Right ventricle myocardium superior (tissue), 1 donor: ENCODE measurements around the gene RADX. TPM values are rescaled to one million over a fixed set of nuclear protein-coding genes. Genes with fewer than 3 reads are reported as not detected.
A peak's percentile ranks its signal among the peaks of the same experiment; 100 is the strongest.

ENCODE experiments used
- ATAC-seq: fragments of 200-7000 bp; cut with Tn5 transposase; one replicate; pipeline ENCODE4 v1.9.1; 2020; ENCODE audit warnings: mild to moderate bottlenecking; ENCODE audit not compliant: poor library complexity
- DNase-seq: peaks from one replicate; pipeline ENCODE4 v3.0.0-alpha.2; 2020
- intact Hi-C: fragments of 100-400 bp; cut with DNase I; formaldehyde crosslinking; loops from one replicate; pipeline ENCODE4 v1.11.2; 2022
- total RNA-seq: library from RNA; stranded (reverse); fragmentation: NEBNext Ultra II Directional; extraction: Animal tissue kit (Norgen Biotek cat#: 25700); gene quantifications from one replicate; pipeline ENCODE4 v1.2.1, GENCODE V29; 2021
- donor health status: DM: no; HTN: yes; CAD: no; lungs with severe emphysema.

RADX gene
- total RNA-seq, 1 donor from 2014 or later, result 0.97 TPM

DNA sequence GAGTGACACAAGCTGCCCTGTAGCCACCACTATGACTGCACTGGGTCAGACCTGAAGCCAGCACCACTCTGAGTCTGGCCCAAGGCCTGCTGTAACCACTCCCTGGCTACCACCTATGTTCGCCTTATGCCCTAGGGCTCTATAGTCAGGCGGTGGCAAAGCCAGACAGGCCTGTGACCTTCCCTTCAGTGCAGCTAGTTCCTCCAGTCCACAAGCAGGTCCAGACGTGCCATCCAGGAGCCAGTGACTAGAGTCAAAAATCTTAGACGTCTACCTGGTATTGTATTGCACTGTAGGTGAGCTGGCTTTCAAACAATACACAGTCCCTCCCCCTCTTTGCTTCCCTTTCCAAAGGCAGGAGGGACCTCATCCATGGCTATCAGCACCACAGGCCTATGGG, 60.7 kb downstream of the RADX start:
- DNase-seq (no peak), ATAC-seq (no peak)
- intact Hi-C loops, result no loop called here

DNA sequence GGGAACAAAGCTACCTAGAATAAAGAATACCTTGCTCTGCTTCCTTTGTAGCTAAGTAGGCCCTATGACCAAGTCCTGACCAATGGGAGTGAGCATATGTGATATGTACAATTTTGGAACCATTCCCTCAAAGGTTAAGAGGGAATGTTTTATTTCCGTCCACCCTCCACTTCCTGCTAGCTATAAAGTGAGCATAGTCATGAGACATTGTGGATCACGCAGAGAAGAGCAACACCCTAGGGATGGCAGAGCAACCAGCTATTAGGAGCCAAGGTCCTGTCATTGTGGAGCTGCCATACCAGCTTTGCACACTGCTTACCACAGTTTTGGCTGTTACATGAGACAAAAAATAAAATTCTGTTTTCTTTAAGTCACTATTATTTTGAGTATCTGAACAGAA, 68.9 kb downstream of the RADX start:
- intact Hi-C loops, result no loop called here
- ATAC-seq (no peak), DNase-seq (no peak)

DNA sequence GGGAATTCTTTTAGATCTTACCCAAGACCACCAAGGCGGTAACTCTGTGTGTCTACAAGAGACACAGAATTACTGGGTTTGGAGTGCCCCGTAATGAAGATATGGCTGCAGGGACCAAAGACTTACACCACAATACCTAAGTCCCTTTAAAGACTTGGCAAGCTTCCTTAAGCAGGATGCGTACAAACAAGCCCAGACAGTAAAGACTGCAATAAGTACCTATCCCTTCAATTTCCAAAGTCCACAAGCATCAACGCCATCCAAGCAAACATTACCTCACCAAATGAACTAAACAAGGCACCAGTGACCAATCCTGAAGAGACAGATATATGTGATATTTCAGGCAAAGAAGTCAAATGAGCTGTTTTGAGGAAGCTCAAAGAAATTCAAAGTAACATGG, 72.4 kb downstream of the RADX start:
- no peak for DNase-seq
- ATAC-seq, result no peak
- intact Hi-C loops, result no loop called here

DNA sequence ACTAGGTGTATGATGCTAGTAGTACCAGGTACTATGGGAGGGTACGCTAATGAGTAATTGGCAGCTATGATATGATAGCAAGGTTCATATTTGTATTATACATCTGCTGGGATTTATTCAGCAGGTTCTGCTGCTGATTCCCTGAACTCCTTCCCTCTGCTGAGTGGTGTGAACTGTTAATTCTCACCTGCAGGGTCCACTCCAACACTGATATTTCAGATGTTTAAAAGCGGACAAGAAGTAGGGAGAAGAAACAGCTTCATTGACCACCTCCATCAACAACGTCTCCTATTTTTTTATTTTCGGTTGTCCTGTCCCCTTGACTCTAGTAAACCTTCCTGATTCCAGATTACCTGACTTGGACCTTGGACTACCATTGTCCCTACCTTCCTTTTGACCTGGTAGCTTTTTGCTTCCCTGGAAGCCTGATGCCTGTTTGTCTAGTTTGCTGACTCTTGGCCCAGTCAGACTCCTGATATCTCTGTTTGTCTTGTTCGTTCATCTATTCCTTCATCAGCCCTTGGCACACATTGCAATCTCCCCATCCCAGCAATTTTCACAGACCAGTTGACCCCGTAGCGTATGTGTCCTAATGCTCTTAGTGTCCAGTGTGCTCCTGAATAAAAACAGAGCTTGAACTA, 80.8 kb downstream of the RADX start:
- no peak for ATAC-seq
- intact Hi-C loops, result no loop called here
- no peak for DNase-seq

DNA sequence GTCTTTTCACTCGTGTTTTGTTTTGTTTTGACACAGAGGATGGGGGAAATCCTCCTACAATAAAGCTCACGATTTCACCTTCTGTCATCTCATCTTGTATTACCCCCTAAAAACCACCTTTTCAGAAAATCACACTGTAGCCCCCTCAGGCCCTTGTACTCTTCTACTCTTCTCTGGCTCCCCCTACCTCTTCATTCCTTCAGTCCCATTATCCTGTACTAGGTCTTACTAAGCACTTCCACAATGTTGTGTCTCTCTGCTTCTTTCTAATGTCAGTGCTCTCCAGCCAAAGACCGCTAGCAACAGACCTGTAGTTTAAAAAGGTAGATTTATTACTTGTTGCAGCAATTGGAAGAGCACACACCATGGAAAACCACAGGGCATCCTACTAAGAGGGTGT, 84.7 kb downstream of the RADX start:
- no peak for DNase-seq
- intact Hi-C loops, result no loop called here
- no peak for ATAC-seq

DNA sequence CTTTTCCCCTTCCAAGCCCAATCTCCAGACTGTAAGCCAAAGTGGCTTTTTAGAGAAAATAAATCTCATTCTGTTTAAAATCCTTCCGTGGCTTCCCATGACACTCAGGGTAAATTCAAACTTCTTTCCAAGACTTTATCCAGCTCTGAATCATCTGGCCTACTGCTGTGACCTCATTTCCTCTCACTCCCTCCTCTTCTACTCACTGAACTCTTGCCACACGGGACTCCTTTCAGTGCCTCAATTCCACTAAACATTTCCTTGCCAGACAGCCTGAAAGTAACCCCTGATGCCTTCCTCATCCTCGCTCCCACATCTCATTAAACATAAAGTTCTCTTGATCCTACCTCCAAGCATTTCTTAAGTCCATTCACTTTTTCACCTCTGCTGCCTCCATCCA, 86.9 kb downstream of the RADX start:
- DNase-seq, result no peak
- no peak for ATAC-seq
- intact Hi-C loops, result no loop called here

DNA sequence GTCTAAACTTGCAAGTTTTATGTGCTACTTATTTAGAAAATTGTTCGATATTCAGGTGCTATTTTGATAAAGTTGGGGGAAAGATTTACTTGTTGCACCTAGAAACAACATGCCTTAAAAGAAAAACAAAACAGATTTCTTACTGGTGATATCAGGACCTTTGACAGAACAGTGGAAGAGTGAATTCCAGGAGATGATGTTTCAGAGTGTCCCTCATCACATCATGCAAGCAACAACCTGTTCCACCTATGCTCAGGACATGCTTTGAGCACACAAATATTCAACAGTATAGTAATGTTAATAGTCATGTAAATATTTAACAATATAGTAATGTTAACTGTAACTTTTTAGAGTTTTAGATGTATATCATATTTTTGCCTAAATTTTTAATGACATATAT, 90.9 kb downstream of the RADX start:
- intact Hi-C loops, result no loop called here

DNA sequence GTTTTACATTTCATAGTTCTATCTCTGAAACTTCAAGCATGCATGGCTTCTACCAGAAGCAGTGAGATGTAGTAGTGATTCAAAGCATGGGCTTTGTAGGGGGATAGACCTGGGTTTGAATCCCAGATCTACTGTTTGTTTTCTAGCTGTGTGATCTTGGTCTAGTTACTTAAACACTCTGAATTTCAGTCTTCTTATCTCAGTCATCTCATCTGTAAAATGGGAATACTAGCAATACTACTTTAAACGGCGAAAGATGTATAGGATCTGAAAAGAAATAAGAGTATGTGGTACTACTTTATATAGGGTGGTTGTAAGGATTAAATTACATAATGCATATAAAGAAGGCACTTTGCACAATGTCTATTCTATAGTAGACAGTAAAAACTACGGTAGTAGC, 94.7 kb downstream of the RADX start:
- DNase-seq, result no peak
- ATAC-seq, result no peak
- intact Hi-C loops, result no loop called here

More for the DNA sequence above, 90.9 kb downstream of the RADX start:
- no peak for DNase-seq
- no peak for ATAC-seq

DNA sequence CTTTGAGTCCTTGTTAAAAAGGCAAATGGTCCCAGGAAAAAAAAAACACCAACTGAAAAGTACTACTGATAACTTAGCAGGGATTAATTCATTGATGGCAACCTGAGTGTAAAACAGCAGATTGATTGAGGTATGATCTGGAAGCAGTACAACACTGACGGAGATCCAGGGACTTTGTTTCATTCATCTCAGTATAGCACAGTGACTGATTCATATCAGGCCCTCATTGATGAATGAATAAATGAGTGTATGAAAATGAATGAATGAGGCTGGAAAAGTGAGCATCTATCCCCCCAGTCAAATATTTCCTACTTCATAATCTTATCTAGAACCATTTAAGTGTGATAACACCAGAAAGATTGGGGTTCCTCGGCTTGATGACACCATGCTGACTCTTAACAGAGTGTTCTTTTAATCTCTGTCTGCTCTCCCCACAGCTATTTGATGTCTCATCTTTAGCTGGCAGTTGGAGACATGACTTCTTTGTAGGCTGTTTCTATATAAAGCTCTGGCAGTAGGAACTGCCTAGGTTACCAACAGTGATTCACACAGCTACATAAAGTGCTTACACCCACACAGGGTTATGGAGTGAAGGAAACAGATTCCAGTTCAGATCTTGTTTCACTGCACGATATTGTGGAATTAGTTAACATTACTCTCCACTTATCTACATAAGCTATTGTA, 96.1 kb downstream of the RADX start:
- ATAC-seq (peak; percentile 66), DNase-seq (no peak)
- intact Hi-C loops, result no loop called here

DNA sequence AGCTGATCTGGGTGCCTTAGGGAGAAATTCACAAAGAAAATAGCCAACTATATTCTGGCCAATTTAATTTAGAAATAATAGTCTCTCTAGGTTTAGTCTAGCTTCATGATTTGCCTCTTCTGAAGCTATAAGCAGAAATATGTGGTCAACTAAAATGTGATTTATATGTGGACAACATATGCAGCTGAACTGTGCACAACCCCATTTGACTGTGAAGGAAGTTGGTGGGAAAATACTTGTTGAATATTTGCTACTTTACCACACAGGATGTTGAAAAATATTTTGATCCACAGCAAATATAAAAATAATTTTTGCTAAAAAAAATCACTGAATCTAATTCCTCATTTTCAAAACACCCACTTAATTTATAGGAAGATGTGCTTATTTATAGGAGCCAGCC, 99.0 kb downstream of the RADX start:
- no peak for DNase-seq
- intact Hi-C loops, result no loop called here
- no peak for ATAC-seq

DNA sequence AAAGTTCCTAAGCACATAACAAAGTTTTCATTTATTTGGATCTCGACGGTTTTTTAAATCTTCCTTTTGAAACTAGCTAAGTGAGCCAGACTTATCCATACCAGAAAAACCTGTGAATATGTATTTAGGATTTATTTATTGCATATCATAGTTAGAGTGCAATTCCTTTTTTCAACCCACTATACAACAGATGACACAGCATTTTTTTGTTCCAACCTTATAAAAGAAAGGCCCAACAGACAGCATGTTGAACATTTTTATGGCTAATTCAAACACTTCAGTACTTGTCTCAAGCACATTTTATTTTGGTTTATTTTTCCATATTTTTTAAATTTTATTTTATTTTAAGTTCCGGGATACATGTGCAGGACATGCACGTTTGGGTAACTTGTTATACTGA, 99.6 kb downstream of the RADX start:
- DNase-seq (no peak), ATAC-seq (no peak)
- intact Hi-C loops, result no loop called here

DNA sequence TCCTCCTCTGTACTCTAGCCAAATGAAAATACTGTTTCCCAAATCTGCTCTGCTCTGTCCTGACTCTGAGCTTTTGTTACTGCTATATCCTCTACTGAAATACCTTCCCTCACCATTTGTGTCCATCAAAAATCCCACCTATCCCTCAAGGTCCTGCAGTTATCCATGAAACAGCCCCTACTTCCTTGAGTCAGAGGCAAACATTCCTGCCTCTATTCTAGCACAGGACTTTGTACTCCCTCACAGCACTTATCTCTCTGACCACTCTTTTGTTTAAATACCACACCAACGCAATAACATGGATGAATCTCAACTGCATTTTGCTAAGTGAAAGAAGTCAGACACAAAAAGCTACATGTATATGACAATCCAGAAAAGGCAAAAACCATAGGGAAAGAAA, 104.2 kb downstream of the RADX start:
- ATAC-seq (no peak), DNase-seq (no peak)
- intact Hi-C loops, result no loop called here

DNA sequence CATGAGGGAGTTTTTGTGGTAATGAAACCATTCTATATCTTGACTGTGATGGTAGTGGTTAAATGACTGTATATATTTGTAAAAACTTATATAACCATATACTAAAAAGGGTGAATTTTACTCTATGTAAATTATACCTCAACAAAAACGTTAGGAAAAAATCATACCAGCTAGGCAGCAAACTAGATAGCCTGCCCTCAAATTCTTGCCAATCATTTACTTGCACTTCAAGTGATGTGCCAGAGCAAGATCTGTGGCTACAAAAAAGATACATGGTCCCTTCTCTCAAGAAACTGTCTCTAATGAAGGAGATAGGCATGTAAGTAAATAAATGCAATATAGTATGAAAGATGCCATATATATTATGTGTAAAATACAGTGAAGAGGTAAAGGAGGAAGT, 104.7 kb downstream of the RADX start:
- intact Hi-C loops, result no loop called here
- DNase-seq (no peak), ATAC-seq (no peak)

DNA sequence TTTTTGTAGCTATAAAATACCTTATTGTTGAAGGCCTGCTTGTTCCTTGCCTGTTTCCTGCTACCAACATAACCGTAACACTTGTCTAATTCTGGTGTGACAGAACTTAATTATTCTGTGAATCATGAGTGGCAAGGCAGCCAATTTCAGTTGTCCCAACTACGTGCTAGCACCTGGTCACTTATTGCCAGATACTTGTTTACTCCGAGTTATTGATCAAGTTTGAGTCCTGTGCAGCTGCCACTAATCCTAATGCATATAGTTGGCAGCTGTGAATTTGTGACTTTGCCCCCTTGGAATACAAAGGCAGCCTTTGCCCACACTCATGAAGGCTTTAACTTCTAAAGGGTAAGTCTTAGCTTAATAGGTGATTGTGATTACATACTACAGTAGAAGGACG, 106.9 kb downstream of the RADX start:
- no peak for ATAC-seq

DNA sequence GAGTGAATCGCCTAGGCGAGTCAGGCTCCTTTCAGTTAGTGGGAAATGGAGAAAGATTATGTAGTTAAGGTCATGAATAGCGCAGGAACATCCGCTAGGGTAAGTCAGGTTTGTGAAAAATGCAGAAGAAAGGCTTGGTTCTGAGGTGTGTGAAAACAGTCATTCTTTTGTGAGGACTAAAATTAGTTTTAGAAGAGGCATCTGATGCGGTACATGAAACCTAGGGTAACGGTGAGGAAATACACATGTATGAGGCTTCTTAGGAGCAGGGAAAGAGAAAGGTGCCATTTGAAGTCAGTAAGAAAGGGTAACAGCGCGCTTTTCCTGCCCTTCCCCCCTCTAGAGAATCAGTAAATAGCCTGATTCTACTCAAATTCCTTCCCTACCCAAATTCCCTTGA, 114.2 kb downstream of the RADX start:
- ATAC-seq (no peak), DNase-seq (no peak)
- intact Hi-C loops, result no loop called here

More for the DNA sequence above, 106.9 kb downstream of the RADX start:
- no peak for DNase-seq
- intact Hi-C loops, result no loop called here

DNA sequence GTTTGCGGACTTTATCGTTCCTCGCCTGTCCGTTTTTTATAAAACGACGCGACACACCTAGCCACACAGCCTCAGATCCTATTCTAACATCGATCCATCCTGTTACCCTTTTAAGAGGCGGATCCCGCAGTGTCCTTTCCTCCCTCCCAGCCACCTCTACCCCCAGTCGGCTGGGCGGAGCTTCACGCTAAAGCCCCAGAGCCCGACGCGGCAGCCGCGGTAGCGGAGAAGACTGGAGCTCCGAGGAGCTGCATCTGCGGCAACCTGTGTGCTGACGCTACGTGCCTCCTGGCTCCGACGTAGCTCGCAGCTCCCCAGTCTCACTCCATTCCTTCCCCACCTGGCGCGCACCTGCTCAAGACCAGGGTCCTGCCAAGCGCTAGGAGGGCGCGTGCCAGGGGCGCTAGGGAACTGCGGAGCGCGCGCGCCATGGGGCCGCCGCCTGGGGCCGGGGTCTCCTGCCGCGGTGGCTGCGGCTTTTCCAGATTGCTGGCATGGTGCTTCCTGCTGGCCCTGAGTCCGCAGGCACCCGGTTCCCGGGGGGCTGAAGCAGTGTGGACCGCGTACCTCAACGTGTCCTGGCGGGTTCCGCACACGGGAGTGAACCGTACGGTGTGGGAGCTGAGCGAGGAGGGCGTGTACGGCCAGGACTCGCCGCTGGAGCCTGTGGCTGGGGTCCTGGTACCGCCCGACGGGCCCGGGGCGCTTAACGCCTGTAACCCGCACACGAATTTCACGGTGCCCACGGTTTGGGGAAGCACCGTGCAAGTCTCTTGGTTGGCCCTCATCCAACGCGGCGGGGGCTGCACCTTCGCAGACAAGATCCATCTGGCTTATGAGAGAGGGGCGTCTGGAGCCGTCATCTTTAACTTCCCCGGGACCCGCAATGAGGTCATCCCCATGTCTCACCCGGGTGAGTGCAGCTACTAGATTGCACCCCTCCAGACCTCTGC, 115.0 kb downstream of the RADX start, which contains the start of gene RNF128:
RNF128 (plus strand) TSS at position 217 of the 953 bp plus-strand sequence; CDS start at position 430, 213 bp downstream.
- DNase-seq (no peak), ATAC-seq (peak; percentile 63)

DNA sequence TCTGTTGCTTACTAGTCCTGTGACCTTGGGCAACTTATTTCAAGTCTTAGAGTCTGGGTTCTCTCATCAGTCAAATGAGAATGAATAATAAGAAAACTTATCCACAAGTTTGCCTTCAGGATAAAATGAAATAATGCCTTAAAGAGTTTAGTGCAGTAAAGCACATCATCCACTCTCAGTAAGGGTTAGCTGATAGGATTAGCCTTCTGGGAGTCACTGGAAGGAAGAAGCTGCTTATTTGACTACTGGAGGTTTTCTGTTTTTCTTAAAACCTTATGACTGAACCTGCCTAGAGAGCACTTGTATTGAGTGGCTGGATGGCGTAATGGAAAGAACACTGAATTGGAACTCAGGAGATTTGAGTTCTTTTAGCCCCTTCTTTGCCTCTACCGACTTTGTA, 116.6 kb downstream of the RADX start:
- ATAC-seq (no peak), DNase-seq (no peak)
- intact Hi-C loops, result no loop called here

More for the DNA sequence above, 115.0 kb downstream of the RADX start, which contains the start of gene RNF128:
- intact Hi-C loops, result no loop called here
